Body of pancreas (tissue), 4 donors: ENCODE measurements around the gene ARHGEF11.

Experiments used
- CTCF ChIP-seq, 7 experiments: fragments of 450-650 bp in 4 of 7; fragments of 200-600 bp in 3 of 7; sonication (generic) in 3 of 7; IDR thresholded peaks; one replicate each; pipeline ENCODE4 v1.5.1; 2016 to 2019; ENCODE audit warnings: antibody characterized with exemption in 7 of 7
- POLR2A ChIP-seq, 3 donors: fragments of 450-650 bp; IDR thresholded peaks; one replicate each; pipeline ENCODE4 v1.6.1; 2016; ENCODE audit warnings: antibody characterized with exemption in 3 of 3, mild to moderate bottlenecking in 2 of 3

- no peak for TF ChIP-seq CTCF (IDR thresholded peaks at IDR 0.05)
- no peak for TF ChIP-seq POLR2A (IDR thresholded peaks at IDR 0.05)
These were observed 120.9 kb downstream of the ARHGEF11 start for GRCh38 chr1:156924478-156925153.
